Amniotic stem cell (primary cell): ENCODE results near the gene NEMP1.
"Not testable (repeated sequence)": the region's sequence is repeated elsewhere in the genome, so short reads cannot be mapped to it uniquely, and the experiment has no call there.

Experiments
- DNase-seq: peaks from one replicate; lab custom pipeline; 2025; lab: John Stamatoyannopoulos, UW

The NEMP1 gene

DNA sequence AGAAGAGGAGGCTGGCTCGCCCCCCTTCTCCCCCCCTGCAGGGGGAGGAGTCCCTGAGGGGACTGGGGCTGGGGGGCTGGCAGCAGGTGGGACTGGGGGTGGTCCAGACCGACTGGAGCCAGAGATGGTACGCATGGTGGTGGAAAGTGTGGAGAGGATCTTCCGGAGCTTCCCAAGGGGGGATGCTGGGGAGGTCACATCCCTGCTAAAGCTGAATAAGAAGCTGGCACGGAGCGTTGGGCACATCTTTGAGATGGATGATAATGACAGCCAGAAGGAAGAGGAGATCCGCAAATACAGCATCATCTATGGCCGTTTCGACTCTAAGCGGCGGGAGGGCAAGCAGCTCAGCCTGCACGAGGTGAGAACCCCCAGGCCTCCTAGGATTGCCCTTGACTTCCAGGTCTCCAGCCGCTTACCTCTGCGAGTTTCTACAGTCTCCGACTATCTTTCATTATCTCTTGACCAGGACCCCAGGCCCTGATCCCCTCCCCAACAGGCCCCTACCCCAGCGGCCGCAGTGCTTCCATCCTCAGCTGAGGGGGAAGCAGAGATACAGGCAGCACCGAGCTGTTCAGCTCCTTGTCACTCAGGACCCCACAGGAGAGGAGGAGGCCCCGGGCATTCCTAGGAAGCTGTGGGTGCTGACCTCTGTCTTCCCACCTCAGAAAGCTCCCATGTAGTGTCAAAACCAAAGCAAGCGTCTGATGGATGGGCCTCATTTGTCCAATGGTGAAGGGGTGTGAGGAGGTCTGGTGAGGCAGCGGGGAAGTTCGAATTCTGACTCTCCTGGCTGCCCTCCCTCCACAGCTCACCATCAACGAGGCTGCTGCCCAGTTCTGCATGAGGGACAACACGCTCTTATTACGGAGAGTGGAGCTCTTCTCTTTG lies 13.3 kb upstream of the NEMP1 start:
- DNase-seq: no peak

GRCh38 chr12:57090924-57091637 lies 12.5 kb upstream of the NEMP1 start:
- DNase-seq: no peak

- DNase-seq: no peak
Observed at GRCh38 chr12:57090490-57090889, 11.9 kb upstream of the NEMP1 start.

DNA sequence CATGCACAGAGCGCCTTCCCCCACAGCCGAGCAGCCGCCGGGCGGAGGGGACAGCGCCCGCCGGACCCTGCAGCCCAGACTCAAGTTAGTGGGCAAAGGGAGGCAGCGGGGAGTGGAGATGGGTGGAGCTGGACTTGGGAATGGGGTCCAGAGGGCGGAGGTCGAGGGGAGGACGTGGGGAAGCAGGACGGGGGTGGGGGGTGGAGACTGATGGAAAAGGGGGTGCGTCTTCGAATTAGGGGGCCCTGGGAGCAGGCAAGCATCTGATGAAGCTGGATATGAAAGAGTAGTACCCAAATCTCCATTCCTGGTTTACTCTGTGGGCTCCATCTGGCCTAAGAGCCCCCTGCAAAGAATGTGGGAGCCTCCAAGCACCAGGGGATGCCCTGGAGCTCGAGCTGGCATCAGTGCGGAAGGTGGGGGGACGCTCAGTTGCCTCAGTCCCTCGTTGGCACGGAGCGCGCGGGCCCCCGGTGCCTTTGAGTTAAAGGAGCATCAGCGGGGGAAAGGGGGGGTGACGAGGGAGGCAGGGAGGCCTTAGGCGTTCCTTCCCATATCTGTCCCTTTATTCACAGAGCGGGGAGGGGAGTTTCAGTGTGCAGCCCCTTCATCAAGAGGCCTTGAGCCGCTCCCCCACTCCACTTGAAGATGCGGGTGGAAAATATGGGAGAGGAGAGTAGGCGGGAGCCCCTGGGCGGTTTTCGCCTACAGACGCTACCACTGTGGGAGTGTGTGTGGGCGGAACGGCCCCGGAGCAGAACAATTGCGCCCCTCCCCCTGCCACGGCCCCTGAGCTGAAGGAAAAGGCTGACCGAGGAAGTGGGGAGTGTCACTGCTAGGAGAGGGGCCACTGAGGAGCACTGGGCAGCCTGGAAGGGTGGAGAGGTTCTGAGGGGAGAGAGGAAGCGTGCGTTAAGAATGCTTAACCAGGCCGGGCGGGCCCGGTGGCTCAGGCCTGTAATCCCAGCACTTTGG lies 11.0 kb upstream of the NEMP1 start:
- DNase-seq: no peak

DNA sequence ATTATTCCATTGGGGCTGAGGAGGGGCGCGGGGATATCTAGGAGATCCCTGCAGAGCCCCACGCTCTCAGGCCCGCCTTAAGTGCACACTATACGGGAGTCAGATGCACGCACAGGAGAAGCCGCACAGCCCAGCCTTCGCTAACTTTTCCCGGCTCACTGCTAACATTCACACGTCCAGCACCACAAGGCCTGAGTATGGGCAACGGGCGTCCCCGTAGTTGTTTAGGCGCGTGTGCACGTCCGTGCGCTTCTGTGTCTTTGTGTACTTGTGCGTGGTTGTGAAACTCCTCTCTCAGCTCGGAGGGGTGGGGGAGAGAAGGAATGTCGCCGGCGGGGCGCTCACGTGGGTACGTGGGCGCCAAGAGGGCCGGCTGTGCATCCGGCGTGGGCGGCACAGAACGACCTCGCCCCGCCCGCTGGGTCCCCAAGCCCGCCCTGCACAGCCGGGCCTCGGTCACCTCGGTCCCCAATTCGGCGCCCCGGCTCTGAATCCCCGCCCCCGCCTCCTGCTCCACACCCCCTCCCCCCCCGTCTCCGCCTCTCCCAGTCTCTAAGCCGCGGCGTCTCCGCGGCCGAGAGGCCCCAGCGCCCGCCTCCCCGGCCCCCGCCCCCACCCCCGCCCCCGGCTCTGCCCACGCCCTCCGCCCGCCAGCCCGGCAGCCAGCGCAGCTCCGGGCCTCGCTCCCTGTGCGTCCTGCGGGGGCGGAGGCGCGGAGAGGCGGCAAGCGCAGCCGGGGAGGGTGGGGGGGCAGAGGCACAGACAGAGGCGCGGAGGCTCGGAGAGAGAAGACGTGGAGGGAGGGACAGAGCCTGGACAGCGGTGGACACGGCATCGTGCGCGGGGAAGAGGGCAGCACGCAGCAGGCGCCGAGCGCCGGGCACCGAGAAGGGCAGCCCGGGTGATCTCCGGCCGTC lies 10.0 kb upstream of the NEMP1 start, which contains the start of gene NAB2:
Gene NAB2 (plus strand): TSS at position 761 of the 917 bp plus-strand sequence. CDS start 158 bp downstream, outside the sequence.
- peak; percentile 98 for DNase-seq

- peak; percentile 84 for DNase-seq
Observed at GRCh38 chr12:57087691-57088353, 9.2 kb upstream of the NEMP1 start.

GRCh38 chr12:57087010-57087690 lies 8.6 kb upstream of the NEMP1 start:
- peak; percentile 85 for DNase-seq

- DNase-seq: peak; percentile 48
Observed at GRCh38 chr12:57086493-57087009, 8.0 kb upstream of the NEMP1 start.

DNA sequence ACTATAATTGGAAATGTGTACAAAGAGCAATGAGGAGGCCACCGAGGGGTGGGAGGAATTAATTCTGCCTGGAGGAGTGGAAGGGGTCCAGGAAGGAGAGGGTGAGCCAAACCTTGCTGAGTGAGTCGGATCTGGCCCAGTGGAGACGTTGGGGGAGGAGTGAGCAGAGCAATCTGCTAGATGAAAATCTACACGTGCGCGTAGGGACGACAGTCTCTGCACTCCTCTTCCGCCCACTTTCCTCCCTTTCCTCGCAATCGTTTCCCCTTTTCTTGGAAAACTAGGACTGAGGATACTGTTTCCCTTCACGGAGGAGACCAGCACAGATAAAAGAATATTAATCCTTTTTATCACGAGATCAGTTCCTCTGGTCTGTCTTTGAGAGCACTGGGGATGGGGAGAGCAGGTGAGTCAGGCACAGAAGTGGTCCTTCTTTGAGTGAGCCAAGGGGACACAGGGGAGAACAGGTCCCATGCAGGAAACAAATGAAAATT lies 7.5 kb upstream of the NEMP1 start:
- DNase-seq: no peak

DNA sequence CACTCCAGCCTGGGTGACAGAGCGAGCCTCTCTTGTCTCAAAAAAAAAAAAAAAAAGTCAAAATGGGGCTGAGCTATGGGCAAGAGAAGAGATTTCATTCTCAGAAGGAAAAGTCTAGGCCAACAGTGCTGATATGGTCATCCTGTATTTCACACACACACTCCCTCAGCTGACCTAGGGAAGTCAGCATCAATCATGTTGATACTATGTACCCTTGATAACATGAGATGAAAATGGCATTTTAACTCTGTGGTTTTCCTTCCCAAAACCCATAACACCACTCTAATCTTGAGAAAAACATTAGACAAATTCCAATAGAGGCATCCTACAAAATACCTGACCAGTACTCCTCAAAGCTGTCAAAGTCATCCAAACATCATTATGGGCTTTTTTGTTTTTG lies 2.3 kb upstream of the NEMP1 start:
- no peak for DNase-seq

DNA sequence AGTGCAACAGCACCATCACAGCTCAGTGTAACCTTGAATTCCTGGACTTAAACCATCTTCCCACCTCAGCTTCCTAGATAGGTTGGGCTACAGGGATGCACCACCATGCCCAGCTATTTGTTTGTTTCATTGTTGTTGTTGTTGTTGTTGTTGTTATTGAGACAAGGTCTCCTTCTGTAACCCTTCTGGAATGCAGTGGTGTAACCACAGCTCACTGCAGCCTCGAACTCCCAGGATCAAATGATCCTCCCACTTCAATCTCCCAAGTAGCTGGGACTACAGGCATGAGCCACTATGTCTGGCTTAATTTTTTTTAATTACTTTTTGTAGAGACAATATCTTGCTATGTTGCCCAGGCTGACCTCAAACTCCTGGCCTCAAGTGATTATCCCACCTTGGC lies 1.2 kb upstream of the NEMP1 start:
- no peak for DNase-seq

- not testable (repeated sequence) for DNase-seq
Observed at GRCh38 chr12:57073566-57074450, 4.8 kb downstream of the NEMP1 start.

- DNase-seq: no peak
Observed at GRCh38 chr12:57072661-57073060, 5.9 kb downstream of the NEMP1 start.

DNA sequence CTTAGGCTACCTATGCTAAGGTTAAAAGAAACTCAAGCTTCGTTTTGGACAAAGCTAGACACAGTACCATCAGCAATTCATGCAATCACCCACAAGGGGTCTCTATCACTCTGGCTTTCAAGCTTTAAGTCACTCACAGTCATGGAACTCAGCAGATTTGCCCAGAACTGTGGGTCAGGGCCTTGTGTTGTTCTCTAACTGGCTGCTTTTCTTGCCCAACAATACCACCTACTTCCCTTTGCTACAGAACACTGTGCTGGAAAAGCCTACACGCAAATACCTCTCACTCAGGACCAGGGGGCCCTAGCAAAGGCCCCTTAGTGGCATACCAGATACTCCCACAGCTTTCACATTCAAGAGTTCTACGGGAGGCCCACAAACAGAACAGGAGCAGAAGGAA lies 9.1 kb downstream of the NEMP1 start:
- DNase-seq: peak; percentile 57

DNA sequence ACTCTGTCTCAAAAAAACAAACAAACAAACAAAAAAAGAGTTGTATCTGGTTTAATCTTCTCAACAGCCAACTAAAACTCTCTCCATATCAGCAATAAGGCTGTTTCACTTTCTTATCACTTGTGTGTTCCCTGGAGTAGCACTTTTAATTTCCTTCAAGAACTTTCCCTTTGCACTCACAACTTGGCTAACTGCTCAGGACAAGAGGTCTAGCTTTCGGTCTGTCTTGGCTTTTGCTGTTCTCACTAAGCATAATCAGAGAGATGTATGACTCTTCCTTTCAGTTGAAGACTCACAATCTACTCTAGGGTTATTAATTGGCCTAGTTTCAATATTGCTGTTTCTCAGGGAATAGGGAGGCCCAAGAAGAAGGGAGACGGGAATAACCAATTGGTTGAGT lies 12.3 kb downstream of the NEMP1 start:
- no peak for DNase-seq

DNA sequence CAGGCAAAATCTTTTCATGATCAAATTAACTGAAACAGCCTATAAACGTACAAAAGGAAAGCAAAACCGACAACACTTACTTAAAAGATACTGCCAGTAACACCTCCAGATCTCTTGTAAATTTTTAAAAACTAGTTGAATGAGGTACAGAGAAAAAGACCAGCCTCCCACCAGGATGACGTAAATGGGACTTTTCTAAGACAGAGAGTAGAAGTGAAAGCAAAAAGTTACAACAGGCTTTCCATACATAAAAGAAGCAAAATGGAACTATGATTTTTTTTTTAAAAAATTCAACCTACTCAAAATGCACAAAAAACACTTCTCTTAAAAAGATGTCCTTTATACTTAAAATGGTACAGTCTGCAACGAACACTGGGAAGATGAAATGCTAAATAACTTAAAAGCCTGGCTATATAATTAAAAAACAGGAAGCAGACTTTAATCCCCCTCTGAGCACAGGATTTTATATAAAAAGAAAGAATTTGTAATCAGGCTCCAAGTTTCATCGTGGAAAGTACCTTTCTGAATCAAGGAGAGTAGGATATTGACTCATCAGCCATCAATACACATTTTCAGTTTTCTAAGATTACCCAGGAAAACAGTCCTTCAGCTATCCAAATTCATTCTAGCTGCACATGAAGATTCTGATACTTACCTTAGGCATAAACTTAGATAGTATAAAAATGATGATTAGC lies 14.5 kb downstream of the NEMP1 start:
- DNase-seq: no peak

DNA sequence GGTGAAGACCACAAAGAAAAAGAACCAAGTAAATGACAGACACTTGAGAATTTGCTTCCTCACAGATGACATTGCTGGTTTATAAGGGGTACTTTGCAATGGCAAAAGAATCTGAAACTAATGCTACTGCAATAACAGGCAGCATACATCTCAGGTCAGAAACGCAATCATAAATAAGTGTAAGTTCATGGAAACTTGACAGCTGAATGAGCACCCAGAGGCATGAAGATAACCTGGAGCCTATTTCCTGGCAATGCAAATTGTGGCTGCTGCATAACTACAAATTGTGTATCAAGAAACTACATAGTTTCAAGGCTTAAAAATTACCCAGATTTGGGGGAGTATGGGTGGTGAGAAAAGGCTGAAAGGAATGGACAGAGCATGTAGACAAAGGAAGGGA lies 20.1 kb downstream of the NEMP1 start:
- DNase-seq: no peak
